Hippocampal formation (tissue), 2 donors: ENCODE data around the gene AHCYL2.
"Not testable (repeated sequence)": the region's sequence is repeated elsewhere in the genome, so short reads cannot be mapped to it uniquely, and the experiment has no call there.

Source experiments
- DNase-seq, 2 donors: peaks; one replicate each; lab custom pipeline; 2025; lab: John Stamatoyannopoulos, UW

Gene AHCYL2

DNA sequence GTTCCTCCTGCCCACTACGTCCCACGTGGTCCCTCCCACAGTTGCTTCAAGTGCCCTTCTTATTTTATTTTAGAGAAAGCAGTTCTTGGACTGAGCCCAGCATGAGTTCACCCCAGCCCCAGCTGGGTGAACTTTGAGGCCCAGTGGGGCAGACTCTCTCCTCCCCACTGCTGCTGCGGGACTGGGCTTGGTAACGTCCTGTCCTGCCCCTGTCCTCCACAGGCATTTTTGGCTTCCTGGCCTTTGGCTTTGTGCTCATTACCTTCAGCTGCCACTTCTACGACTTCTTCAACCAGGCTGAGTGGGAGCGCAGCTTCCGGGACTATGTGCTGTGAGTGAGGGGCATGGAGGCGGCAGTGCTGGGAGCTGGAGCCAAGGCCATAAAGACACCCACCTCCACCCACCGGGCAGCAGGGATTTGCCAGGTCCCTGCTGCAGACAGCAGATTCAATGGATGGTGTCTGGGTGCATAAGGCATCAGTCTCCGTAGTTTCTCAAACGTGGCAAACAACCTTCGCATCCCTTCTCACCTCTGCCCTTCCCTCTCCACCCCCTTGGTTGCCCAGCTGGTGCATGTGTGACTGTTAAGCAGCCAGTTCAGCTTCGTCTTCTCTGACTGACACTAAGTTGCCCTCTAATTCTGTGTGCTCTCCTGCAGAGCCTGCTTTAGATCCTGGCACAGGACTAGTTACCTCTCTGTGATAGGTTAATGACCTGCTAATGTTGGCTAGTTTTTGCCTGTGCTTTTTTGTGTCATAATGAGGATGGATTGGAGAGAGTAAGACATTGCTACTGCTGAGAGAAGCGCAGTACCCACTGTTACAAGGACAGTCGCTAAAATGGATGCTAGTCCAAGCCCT lies 15.5 kb upstream of the AHCYL2 start:
- no peak for DNase-seq

DNA sequence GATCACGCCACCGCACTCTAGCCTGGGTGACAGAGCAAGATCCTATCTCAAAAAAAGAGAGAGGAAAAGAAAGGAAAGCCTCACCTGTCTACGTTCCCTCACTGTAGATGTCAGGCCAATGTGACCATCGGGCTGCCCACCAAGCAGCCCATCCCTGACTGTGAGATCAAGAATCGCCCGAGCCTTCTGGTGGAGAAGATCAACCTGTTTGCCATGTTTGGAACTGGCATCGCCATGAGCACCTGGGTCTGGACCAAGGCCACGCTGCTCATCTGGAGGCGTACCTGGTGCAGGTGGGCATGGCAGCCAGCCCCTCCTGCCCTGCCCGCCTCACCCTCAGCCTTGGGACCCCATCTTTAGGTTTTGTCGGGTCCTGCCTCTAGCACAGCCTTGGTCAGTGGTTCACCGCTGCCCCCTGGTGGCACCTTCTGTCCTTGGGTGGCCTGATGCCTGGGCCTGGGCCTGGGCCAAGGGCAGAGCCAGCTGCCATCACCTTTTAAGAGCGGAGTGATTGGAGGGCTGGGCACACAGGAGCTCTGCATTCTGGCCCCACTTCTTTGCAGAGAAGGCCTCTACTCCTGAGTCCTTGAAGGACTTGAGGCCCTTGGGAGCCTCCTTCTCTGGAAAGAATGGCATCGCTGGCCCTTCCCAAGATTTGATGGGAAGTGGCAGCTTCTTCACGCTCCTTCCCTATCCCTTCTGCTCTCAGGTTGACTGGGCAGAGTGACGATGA lies 14.4 kb upstream of the AHCYL2 start:
- peak; percentile 16 to 64 for DNase-seq

DNA sequence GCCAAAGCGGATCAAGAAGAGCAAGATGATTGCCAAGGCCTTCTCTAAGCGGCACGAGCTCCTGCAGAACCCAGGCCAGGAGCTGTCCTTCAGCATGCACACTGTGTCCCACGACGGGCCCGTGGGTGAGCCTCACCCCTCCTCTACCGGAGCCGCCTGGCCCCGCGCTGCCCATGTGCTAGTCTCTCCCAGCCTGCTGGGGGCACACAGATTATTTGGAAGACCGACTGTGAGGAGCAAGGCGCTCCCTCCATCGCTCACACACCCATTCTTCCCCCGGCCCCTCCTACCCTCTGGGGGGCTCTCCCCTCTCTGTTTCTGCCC lies 13.9 kb upstream of the AHCYL2 start:
- DNase-seq, result no peak

DNA sequence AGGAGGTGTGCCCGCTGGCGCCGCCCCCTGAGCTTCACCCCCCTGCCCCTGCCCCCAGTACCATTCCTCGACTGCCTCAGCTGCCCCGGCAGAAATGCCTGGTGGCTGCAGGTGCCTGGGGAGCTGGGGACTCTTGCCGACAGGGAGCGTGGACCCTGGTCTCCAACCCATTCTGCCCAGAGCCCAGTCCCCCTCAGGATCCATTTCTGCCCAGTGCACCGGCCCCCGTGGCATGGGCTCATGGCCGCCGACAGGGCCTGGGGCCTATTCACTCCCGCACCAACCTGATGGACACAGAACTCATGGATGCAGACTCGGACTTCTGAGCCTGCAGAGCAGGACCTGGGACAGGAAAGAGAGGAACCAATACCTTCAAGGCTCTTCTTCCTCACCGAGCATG lies 12.7 kb upstream of the AHCYL2 start:
- DNase-seq, result no peak

DNA sequence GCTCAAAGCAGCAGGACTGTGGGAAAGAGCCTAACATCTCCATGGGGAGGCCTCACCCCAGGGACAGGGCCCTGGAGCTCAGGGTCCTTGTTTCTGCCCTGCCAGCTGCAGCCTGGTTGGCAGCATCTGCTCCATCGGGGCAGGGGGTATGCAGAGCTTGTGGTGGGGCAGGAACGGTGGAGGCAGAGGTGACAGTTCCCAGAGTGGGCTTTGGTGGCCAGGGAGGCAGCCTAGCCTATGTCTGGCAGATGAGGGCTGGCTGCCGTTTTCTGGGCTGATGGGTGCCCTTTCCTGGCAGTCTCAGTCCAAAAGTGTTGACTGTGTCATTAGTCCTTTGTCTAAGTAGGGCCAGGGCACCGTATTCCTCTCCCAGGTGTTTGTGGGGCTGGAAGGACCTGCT lies 12.2 kb upstream of the AHCYL2 start:
- no peak for DNase-seq

DNA sequence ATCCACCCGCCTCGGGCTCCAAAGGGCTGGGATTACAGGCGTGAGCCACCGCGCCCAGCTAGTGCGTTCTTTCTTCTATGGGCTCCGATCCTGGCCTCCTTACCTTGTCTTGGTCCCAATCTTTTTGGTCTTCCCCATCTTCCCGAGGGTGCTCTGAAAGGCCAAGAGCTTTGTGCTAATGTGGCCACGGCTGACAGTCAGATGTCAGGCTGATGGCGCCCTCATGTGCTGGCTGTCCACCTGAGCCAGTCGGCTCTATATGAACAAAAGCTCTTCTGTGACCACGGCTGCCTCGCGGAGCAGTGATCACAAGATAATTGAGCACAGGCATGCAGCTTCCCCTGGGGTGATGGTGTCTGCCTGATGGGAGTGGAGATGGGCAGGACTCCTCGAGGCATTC lies 11.0 kb upstream of the AHCYL2 start:
- no peak for DNase-seq

DNA sequence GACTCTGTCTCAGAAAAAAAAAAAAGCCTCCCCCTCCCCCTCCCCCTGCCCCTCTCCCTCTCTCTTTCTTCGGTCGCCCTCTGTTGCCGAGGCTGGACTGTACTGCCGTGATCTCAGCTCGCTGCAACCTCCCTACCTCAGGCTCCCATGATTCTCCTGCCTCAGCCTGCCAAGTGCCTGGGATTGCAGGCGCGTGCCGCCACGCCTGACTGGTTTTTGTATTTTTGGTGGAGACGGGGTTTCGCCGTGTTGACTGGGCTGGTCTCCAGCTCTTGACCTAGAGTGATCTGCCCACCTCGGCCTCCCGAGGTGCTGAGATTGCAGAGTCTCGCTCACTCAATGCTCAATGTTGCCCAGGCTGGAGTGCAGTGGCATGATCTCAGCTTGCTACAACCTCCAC lies 9.1 kb upstream of the AHCYL2 start:
- not testable (repeated sequence) for DNase-seq

DNA sequence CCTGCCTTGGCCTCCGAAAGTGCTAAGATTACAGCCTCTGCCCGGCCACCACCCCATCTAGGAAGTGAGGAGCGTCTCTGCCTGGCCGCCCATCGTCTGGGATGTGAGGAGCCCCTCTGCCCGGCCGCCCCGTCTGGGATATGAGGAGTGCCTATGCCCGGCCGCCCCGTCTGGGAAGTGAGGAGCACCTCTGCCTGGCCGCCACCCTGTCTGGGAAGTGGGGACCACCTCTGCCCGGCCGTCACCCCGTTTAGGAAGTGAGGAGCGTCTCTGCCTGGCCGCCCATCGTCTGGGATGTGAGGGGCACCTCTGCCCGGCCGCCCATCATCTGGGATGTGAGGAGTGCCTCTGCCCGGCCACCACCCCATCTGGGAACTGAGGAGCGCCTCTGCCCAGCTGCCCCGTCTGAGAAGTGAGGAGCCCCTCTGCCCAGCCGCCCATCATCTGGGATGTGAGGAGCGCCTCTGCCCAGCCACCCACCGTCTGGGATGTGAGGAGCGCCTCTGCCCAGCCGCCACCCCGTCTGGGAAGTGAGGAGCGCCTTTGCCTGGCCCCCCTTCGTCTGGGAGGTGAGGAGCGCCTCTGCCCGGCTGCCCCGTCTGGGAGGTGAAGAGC lies 8.6 kb upstream of the AHCYL2 start:
- not testable (repeated sequence) for DNase-seq

DNA sequence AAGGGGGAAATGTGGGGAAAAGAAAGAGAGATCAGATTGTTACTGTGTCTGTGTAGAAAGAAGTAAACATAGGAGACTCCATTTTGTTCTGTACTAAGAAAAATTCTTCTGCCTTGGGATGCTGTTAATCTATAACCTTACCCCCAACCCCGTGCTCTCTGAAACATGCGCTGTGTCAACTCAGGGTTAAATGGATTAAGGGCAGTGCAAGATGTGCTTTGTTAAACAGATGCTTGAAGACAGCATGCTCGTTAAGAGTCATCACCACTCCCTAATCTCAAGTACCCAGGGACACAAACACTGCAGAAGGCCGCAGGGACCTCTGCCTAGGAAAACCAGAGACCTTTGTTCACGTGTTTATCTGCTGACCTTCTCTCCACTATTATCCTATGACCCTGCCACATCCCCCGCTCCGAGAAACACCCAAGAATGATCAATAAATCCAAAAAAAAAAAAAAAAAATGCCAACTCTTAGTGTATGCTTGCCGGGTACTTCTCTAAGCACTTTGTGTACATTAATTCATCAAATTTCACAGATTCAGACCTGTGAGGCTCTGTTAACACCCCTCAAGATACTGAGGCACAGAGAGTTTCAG lies 7.9 kb upstream of the AHCYL2 start:
- DNase-seq, result not testable (repeated sequence)

DNA sequence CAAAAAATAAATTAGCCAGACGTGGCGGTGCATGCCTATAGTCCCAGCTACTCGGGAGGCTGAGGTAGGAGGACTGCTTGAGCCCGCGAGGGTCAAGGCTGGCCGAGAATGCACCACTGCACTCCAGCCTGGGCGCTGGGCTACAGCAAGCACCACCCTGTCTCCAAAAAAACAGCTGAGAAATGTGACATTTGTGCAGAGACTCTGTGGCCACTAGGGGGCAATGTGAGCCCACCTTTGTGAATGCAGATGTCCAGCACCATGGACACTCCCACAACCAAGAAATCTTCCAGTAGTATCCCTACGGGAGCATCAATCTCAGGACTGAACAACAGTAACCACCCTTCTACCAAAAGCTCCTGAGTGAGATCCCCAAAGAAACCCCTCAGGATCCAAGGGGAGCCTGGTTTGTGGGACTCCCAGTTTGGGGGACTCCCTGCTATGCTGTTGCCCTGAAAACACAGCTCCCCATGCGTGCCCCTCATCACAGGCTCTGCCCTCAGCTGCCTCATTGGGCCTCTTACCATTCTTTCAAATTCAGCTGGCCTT lies 6.2 kb upstream of the AHCYL2 start:
- DNase-seq, result peak; percentile 78

DNA sequence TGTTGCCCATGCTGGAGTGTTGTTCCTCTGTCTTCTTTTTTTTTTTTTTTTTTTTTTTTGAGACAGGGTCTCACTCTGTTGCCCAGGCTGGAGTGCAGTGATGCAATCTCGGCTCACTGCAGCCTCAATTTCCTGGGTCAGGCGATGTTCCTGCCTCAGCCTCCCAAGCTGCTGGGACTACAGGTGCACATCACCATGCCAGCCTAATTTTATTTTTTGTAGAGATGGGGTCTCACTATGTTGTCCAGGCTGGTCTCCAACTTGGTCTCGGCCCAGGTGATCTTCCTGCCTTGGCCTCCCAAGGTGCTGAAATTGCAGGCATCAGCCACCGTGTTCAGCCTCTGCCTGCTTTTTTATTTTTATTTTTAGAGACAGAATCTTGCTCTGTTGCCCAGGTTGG lies 5.7 kb upstream of the AHCYL2 start:
- not testable (repeated sequence) for DNase-seq

DNA sequence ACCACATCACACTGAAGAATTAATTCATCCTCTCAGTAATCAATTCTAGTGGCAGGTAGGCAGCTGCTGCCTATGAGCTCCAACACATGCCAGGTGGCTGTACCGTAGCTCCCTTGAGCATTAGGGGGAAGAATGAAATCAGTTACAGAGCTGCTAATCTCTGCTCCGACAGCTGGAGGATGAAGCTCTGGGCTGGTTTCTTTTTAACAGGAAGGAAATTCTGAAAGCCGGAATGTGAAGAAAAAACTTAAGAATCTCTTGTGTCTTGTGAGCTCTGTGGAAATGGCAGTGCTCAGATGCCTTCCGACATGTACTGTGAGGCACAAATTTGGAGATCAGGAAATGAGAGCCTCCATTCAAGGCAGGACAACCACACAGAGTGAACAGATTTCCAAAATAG lies 2.8 kb upstream of the AHCYL2 start:
- no peak for DNase-seq

DNA sequence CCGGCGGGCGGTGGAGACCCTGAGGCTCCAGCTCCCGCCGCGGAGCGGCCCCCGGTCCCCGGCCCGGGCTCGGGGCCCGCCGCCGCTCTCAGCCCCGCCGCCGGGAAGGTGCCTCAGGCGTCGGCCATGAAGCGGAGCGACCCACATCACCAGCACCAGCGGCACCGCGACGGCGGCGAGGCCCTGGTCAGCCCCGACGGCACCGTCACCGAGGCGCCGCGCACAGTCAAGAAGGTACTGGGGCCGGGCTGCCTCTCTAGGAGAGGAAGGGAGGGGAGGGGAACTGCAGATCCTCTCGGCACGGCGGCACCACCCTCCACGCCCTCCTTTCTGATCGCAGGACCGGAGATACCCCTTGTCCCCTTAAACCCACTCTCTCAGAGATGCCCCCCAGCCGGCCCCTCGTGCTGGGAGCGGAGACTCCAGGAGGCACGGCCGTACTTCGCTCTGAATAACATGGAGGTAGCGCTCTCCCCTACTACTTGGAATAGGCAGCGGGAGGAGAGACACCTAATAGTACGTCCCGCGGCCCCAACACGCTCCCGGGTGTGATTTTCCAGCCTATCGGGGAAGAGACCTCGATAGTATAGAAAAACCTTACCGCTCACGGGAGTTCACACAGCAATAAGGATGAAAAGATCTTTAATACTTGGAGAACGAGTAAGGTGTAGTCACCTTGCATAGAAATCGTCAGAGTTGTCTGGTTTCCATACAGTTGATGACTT lies 538 bp downstream of the AHCYL2 start:
- DNase-seq, result peak in 1 of 2 donors; percentile 57

DNA sequence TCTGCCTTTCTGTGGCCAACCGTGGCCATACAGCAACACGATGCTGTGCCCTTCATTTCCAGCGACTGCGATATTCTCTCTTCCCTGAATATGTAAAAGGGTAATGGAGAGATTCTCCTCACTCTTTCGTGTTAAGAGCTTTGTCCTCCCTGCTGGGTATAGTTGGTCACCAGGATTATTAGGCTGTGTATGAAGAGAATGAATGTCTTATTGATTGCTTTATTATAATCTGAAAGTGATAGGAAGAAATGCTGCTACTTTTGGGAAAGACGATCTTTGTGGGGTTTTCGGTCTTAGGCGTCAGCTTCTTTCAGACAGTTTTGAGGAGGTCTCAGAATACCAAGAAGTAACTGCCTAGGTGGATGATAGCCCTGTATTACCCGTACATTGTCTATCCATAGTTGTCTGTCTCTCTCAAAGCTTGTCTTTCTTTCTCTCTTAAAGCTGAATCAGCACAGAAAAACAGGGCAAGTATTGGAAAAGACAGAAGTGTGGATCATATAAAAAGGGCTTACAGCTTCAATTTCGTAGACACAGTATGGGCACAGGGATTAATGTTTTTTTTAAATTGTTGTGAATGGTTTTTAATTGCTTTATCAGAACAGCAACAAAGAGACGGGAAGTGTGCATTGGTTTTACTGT lies 1.2 kb downstream of the AHCYL2 start:
- DNase-seq, result peak in 1 of 2 donors; percentile 42

DNA sequence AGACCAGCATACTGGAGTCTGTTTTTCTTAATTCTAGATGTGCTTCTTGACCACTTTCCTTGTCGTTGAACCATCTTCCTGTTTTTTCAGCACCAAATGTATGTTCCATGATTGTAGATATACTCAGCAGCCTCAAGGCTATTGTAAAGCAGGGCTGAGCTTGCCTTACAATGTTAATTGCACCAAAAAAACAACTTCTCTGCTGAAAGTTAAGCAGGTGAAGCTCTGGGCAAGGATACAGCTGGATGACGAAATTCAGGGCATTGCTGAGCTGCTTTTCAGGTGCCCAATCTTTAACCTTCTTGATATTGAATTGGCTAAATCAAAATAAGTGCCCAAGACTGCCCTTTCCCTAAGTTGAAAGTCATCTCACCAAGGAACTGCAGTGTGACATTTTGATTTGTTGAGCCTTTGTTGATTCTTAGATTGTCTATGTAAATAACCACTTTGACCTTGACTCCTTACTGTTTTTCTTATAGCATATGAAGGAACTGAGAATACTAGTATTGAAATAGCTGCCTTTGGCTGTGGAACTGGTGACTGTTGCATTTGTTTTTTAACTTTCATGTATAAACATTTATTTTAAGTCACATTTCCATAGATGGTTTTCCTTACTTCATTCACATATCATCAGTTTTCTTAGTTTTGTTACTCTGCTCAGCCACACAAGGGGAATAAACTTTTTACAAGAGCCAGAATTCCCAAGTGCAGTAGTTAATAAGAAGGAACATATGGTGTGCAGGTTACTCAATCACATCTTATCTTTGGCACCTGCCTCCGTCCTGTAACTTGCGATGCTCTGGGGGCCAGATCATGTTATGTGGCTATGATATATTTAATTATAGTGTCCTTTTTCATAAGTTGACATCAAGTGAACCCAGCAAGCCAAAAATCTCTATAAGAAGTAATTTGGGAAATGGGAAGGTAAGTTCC lies 3.1 kb downstream of the AHCYL2 start:
- DNase-seq, result no peak

DNA sequence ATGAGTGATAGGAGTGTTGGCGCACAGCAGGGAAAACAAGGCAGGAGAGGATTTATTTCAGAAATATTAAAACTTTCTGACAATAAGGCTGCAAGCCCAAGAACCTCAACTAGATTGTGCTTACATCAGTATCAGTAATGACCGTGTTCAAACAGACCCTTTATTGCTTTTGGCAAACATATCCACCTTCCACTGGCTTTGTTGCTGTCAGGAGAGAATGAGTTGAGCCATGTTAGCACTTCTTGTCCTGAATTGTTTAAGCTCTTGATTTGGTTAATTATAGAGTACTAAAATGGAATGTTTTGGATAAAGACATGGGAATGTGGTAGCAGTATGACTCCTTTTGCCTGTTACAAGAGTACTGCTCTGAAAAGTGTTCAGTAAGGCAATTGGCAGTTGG lies 3.8 kb downstream of the AHCYL2 start:
- no peak for DNase-seq

DNA sequence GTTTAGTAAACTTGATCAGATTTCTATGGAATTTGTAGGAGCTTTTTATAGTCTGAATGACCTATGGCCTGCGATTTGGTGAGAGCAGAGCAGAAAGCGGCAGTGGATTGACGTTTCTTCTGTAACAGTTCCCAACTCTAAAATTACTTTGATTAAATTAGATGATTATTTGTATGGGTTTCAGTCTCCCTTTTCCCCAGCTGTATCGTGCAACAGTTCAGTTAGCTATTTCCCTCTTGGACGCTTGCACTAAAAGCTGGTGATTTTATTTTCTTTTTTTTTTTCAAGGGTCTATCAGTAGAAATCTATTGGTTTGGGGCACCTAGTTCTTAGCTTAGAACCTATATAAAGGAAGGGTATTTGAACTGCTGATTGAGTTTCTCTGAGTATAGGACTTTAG lies 6.8 kb downstream of the AHCYL2 start:
- no peak for DNase-seq

DNA sequence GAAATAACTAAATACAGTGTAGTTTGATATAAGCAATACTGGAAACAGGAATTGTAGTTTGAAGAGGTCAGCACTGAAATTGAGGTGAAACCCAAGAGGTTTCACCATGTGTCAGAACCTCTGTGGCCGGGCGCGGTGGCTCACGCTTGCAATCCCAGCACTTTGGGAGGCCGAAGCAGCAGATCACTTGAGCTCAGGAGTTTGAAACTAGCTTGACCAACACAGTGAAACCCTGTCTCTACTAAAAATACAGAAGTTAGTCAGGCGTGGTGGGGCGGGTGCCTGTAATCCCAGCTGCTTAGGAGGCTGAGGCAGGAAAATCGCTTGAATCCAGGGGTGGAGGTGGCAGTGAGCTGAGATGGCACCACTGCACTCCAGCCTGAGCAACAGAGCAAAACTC lies 13.7 kb downstream of the AHCYL2 start:
- DNase-seq, result no peak

DNA sequence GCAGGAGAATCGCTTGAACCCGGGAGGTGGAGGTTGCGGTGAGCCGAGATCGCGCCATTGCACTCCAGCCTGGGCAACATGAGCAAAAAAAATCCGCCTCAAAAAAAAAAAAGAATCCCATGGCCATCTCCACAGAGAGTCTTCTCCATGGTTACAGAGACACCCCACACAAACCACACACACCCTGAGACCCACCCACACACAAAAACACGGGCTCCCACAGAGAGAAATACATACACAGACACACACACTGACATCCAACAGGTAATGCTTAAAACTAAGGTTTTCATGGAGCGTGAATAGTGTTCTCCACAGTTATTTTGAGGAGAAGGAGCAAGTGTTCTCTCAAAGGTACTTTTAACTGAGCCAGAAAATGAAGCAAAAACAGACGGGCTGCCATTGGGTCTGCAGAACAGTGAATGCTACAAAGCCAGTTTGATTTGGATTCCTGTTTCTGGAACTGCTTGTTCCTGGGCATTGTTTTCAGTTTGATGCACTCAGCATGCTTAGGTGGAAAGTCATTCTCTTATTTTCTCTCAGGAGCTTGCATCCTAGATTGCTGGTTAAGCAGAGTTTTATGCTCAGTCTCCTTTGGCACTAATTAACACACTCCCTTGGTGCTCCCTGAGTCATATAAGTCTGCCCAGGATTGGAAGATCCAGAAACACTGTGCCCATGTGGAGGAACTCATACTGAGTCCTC lies 15.4 kb downstream of the AHCYL2 start:
- DNase-seq, result peak in 1 of 2 donors; percentile 14
